ENCODE results near the gene CCT8. TPM values are rescaled to one million over a fixed set of nuclear protein-coding genes. Genes with fewer than 3 reads are reported as not detected.
A peak's percentile ranks its signal among the peaks of the same experiment; 100 is the strongest.

Gene CCT8
- total and polyA plus RNA-seq, 10 of the 15 experiments (the other 5 are each of a cell fraction or from before 2014, with no cell fraction given) = 321 to 696 (median 471) TPM

- TF ChIP-seq IRF5 (IDR thresholded peaks at IDR 0.05; ENCODE audit: borderline replicate concordance) = no peak
- TF ChIP-seq HDAC6 (IDR thresholded peaks at IDR 0.05; ENCODE audit: unreplicated experiment) = no peak
- 0 out of 2 replicates have a peak, but pooled peaks have one; percentile 32 for TF ChIP-seq SMARCA5 (IDR thresholded peaks at IDR 0.05)
- no peak for TF ChIP-seq MYB (IDR thresholded peaks at IDR 0.05; ENCODE audit: borderline replicate concordance, low read depth, low read length)
- TF ChIP-seq CBX5 (IDR thresholded peaks at IDR 0.05; ENCODE audit: low read depth) = no peak
- TF ChIP-seq, protein P1, sequence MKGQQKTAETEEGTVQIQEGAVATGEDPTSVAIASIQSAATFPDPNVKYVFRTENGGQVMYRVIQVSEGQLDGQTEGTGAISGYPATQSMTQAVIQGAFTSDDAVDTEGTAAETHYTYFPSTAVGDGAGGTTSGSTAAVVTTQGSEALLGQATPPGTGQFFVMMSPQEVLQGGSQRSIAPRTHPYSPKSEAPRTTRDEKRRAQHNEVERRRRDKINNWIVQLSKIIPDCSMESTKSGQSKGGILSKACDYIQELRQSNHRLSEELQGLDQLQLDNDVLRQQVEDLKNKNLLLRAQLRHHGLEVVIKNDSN (IDR thresholded peaks at IDR 0.05; ENCODE audit: borderline replicate concordance, extremely low read length, insufficient read depth, low read depth, low read length) = no peak
- TF ChIP-seq RBBP5 (conservative IDR thresholded peaks at IDR 0.05) = no peak
- TF ChIP-seq CHD2 (IDR thresholded peaks at IDR 0.05; ENCODE audit: borderline replicate concordance, low read depth, low read length) = no peak
- no peak for TF ChIP-seq STAT3 (IDR thresholded peaks at IDR 0.05; ENCODE audit: low read depth, low read length)
- no peak for TF ChIP-seq CBX3 (IDR thresholded peaks at IDR 0.05; ENCODE audit: borderline replicate concordance, low read depth)
- no peak for TF ChIP-seq TCF12 (IDR thresholded peaks at IDR 0.05; ENCODE audit: low read depth, low read length)
- TF ChIP-seq KDM1A (IDR thresholded peaks at IDR 0.05; ENCODE audit: borderline replicate concordance) = no peak
- no peak for TF ChIP-seq MEF2A (IDR thresholded peaks at IDR 0.05; ENCODE audit: insufficient read depth, low read depth, low read length)
- peak; percentile 49; the same call in 1 of the 2 replicates for TF ChIP-seq ZNF384 (IDR thresholded peaks at IDR 0.05; ENCODE audit: borderline replicate concordance, low read depth, low read length)
- TF ChIP-seq, protein P2, sequence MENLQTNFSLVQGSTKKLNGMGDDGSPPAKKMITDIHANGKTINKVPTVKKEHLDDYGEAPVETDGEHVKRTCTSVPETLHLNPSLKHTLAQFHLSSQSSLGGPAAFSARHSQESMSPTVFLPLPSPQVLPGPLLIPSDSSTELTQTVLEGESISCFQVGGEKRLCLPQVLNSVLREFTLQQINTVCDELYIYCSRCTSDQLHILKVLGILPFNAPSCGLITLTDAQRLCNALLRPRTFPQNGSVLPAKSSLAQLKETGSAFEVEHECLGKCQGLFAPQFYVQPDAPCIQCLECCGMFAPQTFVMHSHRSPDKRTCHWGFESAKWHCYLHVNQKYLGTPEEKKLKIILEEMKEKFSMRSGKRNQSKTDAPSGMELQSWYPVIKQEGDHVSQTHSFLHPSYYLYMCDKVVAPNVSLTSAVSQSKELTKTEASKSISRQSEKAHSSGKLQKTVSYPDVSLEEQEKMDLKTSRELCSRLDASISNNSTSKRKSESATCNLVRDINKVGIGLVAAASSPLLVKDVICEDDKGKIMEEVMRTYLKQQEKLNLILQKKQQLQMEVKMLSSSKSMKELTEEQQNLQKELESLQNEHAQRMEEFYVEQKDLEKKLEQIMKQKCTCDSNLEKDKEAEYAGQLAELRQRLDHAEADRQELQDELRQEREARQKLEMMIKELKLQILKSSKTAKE (IDR thresholded peaks at IDR 0.05; ENCODE audit: low read depth, poor library complexity, severe bottlenecking) = peak; percentile 46
- TF ChIP-seq SPI1 (IDR thresholded peaks at IDR 0.05; ENCODE audit: borderline replicate concordance, insufficient read depth, low read depth, low read length) = no peak
- TF ChIP-seq KLF5 (IDR thresholded peaks at IDR 0.05; ENCODE audit: partially characterized antibody) = no peak
- TF ChIP-seq POLR2A (IDR thresholded peaks at IDR 0.05; ENCODE audit: low read depth, low read length) = no peak
- no peak for TF ChIP-seq CREM (IDR thresholded peaks at IDR 0.05; ENCODE audit: low read depth)
- TF ChIP-seq MLLT1 (IDR thresholded peaks at IDR 0.05) = no peak
- no peak for TF ChIP-seq SMAD5 (IDR thresholded peaks at IDR 0.05; ENCODE audit: low read depth)
- no peak for TF ChIP-seq NBN (IDR thresholded peaks at IDR 0.05)
- TF ChIP-seq RELA (IDR thresholded peaks at IDR 0.05; ENCODE audit: borderline replicate concordance, partially characterized antibody) = no peak
- no peak for TF ChIP-seq ESRRA (IDR thresholded peaks at IDR 0.05; ENCODE audit: low read length)
- TF ChIP-seq, protein P3, sequence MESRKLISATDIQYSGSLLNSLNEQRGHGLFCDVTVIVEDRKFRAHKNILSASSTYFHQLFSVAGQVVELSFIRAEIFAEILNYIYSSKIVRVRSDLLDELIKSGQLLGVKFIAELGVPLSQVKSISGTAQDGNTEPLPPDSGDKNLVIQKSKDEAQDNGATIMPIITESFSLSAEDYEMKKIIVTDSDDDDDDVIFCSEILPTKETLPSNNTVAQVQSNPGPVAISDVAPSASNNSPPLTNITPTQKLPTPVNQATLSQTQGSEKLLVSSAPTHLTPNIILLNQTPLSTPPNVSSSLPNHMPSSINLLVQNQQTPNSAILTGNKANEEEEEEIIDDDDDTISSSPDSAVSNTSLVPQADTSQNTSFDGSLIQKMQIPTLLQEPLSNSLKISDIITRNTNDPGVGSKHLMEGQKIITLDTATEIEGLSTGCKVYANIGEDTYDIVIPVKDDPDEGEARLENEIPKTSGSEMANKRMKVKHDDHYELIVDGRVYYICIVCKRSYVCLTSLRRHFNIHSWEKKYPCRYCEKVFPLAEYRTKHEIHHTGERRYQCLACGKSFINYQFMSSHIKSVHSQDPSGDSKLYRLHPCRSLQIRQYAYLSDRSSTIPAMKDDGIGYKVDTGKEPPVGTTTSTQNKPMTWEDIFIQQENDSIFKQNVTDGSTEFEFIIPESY (IDR thresholded peaks at IDR 0.05) = no peak
- no peak for TF ChIP-seq JUND (IDR thresholded peaks at IDR 0.05; ENCODE audit: low read depth, low read length)
These were observed 30.8 kb upstream of the CCT8 start (continued) for GRCh38 chr21:29104239-29104708.
